K562 (cell line): ENCODE measurements around the gene UHRF1. TPM values are rescaled to one million over a fixed set of nuclear protein-coding genes. Genes with fewer than 3 reads are reported as not detected.

ENCODE experiments used
- ATAC-seq: fragments of 200-7000 bp; cut with Tn5 transposase; 3 replicates; pipeline ENCODE4 v1.9.1; 2020; ENCODE audit warnings: moderate library complexity
- BruUV-seq: library from RNA; stranded (reverse); fragments of 400-500 nt; replicated peaks from 2 replicates; lab custom pipeline; 2021; lab: Mats Ljungman, UMichigan
- CTCF ChIA-PET: fragments of 300-600 bp; formaldehyde crosslinking; extraction: SDS; loops from one replicate; lab custom pipeline; 2021; ENCODE audit warnings: low intra/inter-chr PET ratio; lab: Yijun Ruan, JAX
- POLR2A ChIA-PET: fragments of 300-600, 350-650 bp; sonication (Branson Sonifier 250); formaldehyde crosslinking; extraction: SDS; loops from one replicate; lab custom pipeline; 2021; ENCODE audit warnings: antibody characterized with exemption, inconsistent platforms; lab: Yijun Ruan, JAX
- DNase-seq, 4 experiments: peaks; one replicate each; pipeline versions ENCODE4 v3.0.0 to v3.0.0-alpha.2; 2011 to 2018; ENCODE audit warnings: low spot score in 3 of 4, mixed read lengths in 3 of 4; ENCODE audit errors: extremely low read depth in 1 of 4
- FAIRE-seq: peaks from 2 replicates; lab custom pipeline; 2011; peaks lifted over from hg19 to GRCh38; lab: Jason Lieb, UNC
- H2AFZ ChIP-seq: 2 replicates; pipeline ENCODE4 v1.6.0; 2011; ENCODE audit warnings: low read depth, low read length, control low read depth, inconsistent platforms
- H3K27ac ChIP-seq: fragments of 200-600 bp; 3 replicates; pipeline ENCODE4 v1.8.0; 2011; ENCODE audit warnings: low read depth, mild to moderate bottlenecking, control low read depth, inconsistent platforms, low read length, moderate library complexity, mixed read lengths; ENCODE audit errors: extremely low read depth
- H3K27me3 ChIP-seq, 2 experiments: fragments of 300-600 bp in 1 of 2; 2 replicates in 1 of 2; 3 replicates in 1 of 2; pipeline versions ENCODE4 v1.6.0 to v1.8.0; 2011; ENCODE audit warnings: inconsistent platforms in 2 of 2, low read length in 2 of 2, mild to moderate bottlenecking in 1 of 2, mixed read lengths in 1 of 2, moderate library complexity in 1 of 2; ENCODE audit not compliant: control insufficient read depth in 2 of 2, insufficient read depth in 2 of 2
- H3K36me3 ChIP-seq: fragments of 300-600 bp; 3 replicates; pipeline ENCODE4 v1.8.0; 2011; ENCODE audit warnings: mild to moderate bottlenecking, low read length, inconsistent platforms; ENCODE audit not compliant: control insufficient read depth, insufficient read depth
- H3K4me1 ChIP-seq, 2 experiments: fragments of 200-600 bp in 1 of 2; replicated peaks in 1 of 2; 2 replicates in 1 of 2; 3 replicates in 1 of 2; pipeline versions ENCODE4 v1.5.1 to v1.8.0; 2011; ENCODE audit warnings: inconsistent platforms in 2 of 2, low read length in 2 of 2, mild to moderate bottlenecking in 1 of 2, mixed read lengths in 1 of 2, moderate library complexity in 1 of 2; ENCODE audit not compliant: control insufficient read depth in 2 of 2, insufficient read depth in 2 of 2
- H3K4me2 ChIP-seq: 2 replicates; pipeline ENCODE4 v1.6.1; 2011; ENCODE audit warnings: low read length, control low read depth, inconsistent platforms, mixed read lengths; ENCODE audit not compliant: insufficient read depth
- H3K4me3 ChIP-seq: fragments of 200-600 bp; sonication (generic), shearing (Covaris generic); 2 replicates; pipeline ENCODE4 v1.5.1; 2016; ENCODE audit warnings: control low read depth, inconsistent platforms
- H3K79me2 ChIP-seq: fragments of 200-600 bp; 3 replicates; pipeline ENCODE4 v1.8.0; 2011; ENCODE audit warnings: low read length, inconsistent platforms; ENCODE audit not compliant: control insufficient read depth, insufficient read depth
- H3K9ac ChIP-seq, 2 experiments: 2 replicates each; pipeline versions ENCODE4 v1.6.0 to v1.6.1; 2011; ENCODE audit warnings: low read depth in 2 of 2, low read length in 2 of 2, control low read depth in 1 of 2, inconsistent platforms in 1 of 2, mild to moderate bottlenecking in 1 of 2, mixed read lengths in 1 of 2; ENCODE audit not compliant: insufficient read depth in 1 of 2
- H3K9me1 ChIP-seq: one replicate; pipeline ENCODE4 v1.6.0; 2011; ENCODE audit warnings: inconsistent platforms, mild to moderate bottlenecking, low read length, moderate library complexity; ENCODE audit not compliant: control insufficient read depth, insufficient read depth
- H3K9me3 ChIP-seq: replicated peaks from 2 replicates; pipeline ENCODE4 v1.5.1; 2011; ENCODE audit warnings: low read depth, low read length, inconsistent platforms; ENCODE audit not compliant: control insufficient read depth, insufficient read depth
- H4K20me1 ChIP-seq: replicated peaks from 2 replicates; pipeline ENCODE4 v1.6.1; 2011; ENCODE audit warnings: low read length, inconsistent platforms, mixed read lengths; ENCODE audit not compliant: control insufficient read depth, insufficient read depth
- ELF1 ChIP-seq: fragments of 200-800 bp; sonication (Bioruptor generic); IDR thresholded peaks from 2 replicates; pipeline ENCODE4 v1.6.1; 2016; ENCODE audit warnings: missing genetic modification characterization, missing compliant biosample characterization
- FOXJ2 ChIP-seq: fragments of 200-800 bp; sonication (Bioruptor generic); IDR thresholded peaks from 2 replicates; pipeline ENCODE4 v1.6.1; 2016; ENCODE audit warnings: missing genetic modification characterization, missing compliant biosample characterization
- HMG20B ChIP-seq: fragments of 250-450 bp; sonication (Bioruptor Pico); IDR thresholded peaks from 2 replicates; pipeline ENCODE4 v1.5.0; 2021; ENCODE audit warnings: mild to moderate bottlenecking
- MAFK ChIP-seq: IDR thresholded peaks from 2 replicates; pipeline ENCODE4 v1.6.1; 2011; ENCODE audit warnings: low read length, improper control_type of control experiment
- POLR2AphosphoS5 ChIP-seq: IDR thresholded peaks from 2 replicates; pipeline ENCODE4 v1.6.1; 2011; ENCODE audit warnings: mild to moderate bottlenecking, low read depth, low read length, moderate library complexity; ENCODE audit not compliant: control insufficient read depth, insufficient read depth
- POLR2H ChIP-seq: IDR thresholded peaks from 2 replicates; pipeline ENCODE4 v1.6.1; 2016; ENCODE audit warnings: missing genetic modification characterization, low read depth, mild to moderate bottlenecking, control low read depth, missing compliant biosample characterization, moderate library complexity
- SREBF2 ChIP-seq: sonication (generic); formaldehyde crosslinking; IDR thresholded peaks from 2 replicates; pipeline ENCODE4 v1.4.0; 2020; ENCODE audit warnings: mild to moderate bottlenecking, missing genetic modification reagents
- TCF3 ChIP-seq: sonication (generic); formaldehyde crosslinking; IDR thresholded peaks from 2 replicates; pipeline ENCODE4 v1.4.0; 2020; ENCODE audit warnings: mild to moderate bottlenecking, missing genetic modification reagents
- TGIF2 ChIP-seq: sonication (generic); formaldehyde crosslinking; IDR thresholded peaks from 2 replicates; pipeline ENCODE4 v1.8.1; 2022; ENCODE audit warnings: mild to moderate bottlenecking, missing genetic modification reagents, moderate library complexity
- ZNF253 ChIP-seq: fragments of 250-450 bp; sonication (Bioruptor Pico); conservative IDR thresholded peaks from 2 replicates; pipeline ENCODE4 v1.6.1; 2021; ENCODE audit warnings: mild to moderate bottlenecking
- ZSCAN29 ChIP-seq: fragments of 450-650 bp; IDR thresholded peaks from 2 replicates; pipeline ENCODE4 v1.6.1; 2017
- whole genome bisulfite sequencing: fragments of 100-300 bp; shearing (Covaris generic); methylation state at CpG from one replicate; pipeline ENCODE4 v1.1.6; 2016; ENCODE audit warnings: low coverage, mixed read lengths; ENCODE audit not compliant: insufficient coverage; ENCODE audit errors: missing lambda C conversion rate; 5-methylcytosine and 5-hydroxymethylcytosine counted together
- in situ Hi-C: fragments of 300-500 bp; cut with MboI; formaldehyde crosslinking; loops from 4 replicates; pipeline ENCODE4 v1.15.0; 2018; ENCODE audit warnings: inconsistent platforms, mixed read lengths
- intact Hi-C: fragments of 100-400 bp; cut with micrococcal nuclease; formaldehyde crosslinking; loops from 2 replicates; pipeline ENCODE4 v1.14.2; 2022
- polyA plus RNA-seq, 8 experiments: library from polyadenylated mRNA; depleted of rRNA in 4 of 8; stranded (reverse) in 5 of 8; unstranded in 3 of 8; fragments of >200 nt; fragmentation: Nextera tagmentation in 2 of 8; fragmentation: Illumina TruSeq in 1 of 8; extraction: Ambion mirVana in 2 of 8; extraction: Trizol in 1 of 8; gene quantifications; 2 replicates each; pipeline versions ENCODE4 v1.2.1 to v1.2.3, GENCODE V29; 2011 to 2014; ENCODE audit warnings: inconsistent platforms in 1 of 8, missing spikeins in 1 of 8
- total RNA-seq, 7 experiments: library from RNA; depleted of rRNA in 6 of 7; stranded (reverse); fragments of >200 nt in 6 of 7; fragmentation: Illumina TruSeq in 2 of 7; extraction: Trizol in 2 of 7; gene quantifications; 2 replicates each; pipeline versions ENCODE4 v1.2.1 to v1.2.3, GENCODE V29; 2011 to 2021; ENCODE audit warnings: low replicate concordance in 1 of 7
- TF ChIP-seq, protein P1 (sequence below): fragments of 450-650 bp; IDR thresholded peaks from 2 replicates; pipeline ENCODE4 v1.6.1; 2017; ENCODE audit warnings: antibody characterized with exemption, mild to moderate bottlenecking
- TF ChIP-seq, protein P2 (sequence below): fragments of 450-650 bp; IDR thresholded peaks from 2 replicates; pipeline ENCODE4 v1.6.1; 2016
- TF ChIP-seq, protein P3 (sequence below): fragments of 450-650 bp; conservative IDR thresholded peaks from 2 replicates; pipeline ENCODE4 v1.6.1; 2016; ENCODE audit warnings: missing genetic modification characterization, low read depth, mild to moderate bottlenecking, missing compliant biosample characterization, moderate library complexity
- TF ChIP-seq, protein P4 (sequence below): sonication (generic); formaldehyde crosslinking; IDR thresholded peaks from 2 replicates; pipeline ENCODE4 v1.8.0; 2023; ENCODE audit warnings: mild to moderate bottlenecking, missing genetic modification reagents

Gene UHRF1
- total and polyA plus RNA-seq, 9 of the 15 experiments (the other 6 are each of a cell fraction or from before 2014, with no cell fraction given), result 6.0 to 101 (median 30.9) TPM

DNA sequence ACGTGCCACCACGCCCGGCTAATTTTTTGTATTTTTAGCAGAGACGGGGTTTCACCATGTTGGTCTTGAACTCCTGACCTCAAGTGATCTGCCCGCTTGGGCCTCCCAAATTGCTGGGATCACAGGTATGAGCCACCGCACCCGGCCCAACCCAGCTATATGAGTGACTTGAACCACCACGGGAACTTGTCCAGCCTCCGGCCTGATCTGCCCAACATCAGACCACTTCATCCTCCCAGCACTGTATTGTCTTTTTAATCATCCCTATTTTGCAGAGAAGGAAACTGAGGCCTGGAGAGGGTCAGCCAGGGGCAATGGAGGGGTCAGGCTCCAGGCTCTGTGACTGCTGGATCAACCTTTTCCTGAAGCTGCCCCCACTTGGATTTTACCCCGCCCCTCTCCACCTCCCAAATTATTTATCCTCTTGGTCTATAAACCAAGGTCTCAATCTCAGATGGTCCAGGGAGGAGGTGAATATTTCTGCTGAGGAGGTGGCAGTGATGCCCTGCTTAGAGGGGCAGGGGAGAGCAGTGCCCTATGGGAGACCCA is 40.9 kb upstream of the UHRF1 start:
- peak overlapping the region; percentile 88; the same call in 1 of the 2 replicates for H2AFZ ChIP-seq
- no peak for ATAC-seq
- no peak for TF ChIP-seq ELF1
- TF ChIP-seq POLR2H, result no peak
- no peak for TF ChIP-seq FOXJ2 (tag)
- TF ChIP-seq SREBF2 (CRISPR knock-in tag), result no peak
- TF ChIP-seq, protein P1, sequence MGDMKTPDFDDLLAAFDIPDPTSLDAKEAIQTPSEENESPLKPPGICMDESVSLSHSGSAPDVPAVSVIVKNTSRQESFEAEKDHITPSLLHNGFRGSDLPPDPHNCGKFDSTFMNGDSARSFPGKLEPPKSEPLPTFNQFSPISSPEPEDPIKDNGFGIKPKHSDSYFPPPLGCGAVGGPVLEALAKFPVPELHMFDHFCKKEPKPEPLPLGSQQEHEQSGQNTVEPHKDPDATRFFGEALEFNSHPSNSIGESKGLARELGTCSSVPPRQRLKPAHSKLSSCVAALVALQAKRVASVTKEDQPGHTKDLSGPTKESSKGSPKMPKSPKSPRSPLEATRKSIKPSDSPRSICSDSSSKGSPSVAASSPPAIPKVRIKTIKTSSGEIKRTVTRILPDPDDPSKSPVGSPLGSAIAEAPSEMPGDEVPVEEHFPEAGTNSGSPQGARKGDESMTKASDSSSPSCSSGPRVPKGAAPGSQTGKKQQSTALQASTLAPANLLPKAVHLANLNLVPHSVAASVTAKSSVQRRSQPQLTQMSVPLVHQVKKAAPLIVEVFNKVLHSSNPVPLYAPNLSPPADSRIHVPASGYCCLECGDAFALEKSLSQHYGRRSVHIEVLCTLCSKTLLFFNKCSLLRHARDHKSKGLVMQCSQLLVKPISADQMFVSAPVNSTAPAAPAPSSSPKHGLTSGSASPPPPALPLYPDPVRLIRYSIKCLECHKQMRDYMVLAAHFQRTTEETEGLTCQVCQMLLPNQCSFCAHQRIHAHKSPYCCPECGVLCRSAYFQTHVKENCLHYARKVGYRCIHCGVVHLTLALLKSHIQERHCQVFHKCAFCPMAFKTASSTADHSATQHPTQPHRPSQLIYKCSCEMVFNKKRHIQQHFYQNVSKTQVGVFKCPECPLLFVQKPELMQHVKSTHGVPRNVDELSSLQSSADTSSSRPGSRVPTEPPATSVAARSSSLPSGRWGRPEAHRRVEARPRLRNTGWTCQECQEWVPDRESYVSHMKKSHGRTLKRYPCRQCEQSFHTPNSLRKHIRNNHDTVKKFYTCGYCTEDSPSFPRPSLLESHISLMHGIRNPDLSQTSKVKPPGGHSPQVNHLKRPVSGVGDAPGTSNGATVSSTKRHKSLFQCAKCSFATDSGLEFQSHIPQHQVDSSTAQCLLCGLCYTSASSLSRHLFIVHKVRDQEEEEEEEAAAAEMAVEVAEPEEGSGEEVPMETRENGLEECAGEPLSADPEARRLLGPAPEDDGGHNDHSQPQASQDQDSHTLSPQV, result no peak
- no peak for TF ChIP-seq TGIF2 (CRISPR knock-in tag)
- TF ChIP-seq, protein P2, sequence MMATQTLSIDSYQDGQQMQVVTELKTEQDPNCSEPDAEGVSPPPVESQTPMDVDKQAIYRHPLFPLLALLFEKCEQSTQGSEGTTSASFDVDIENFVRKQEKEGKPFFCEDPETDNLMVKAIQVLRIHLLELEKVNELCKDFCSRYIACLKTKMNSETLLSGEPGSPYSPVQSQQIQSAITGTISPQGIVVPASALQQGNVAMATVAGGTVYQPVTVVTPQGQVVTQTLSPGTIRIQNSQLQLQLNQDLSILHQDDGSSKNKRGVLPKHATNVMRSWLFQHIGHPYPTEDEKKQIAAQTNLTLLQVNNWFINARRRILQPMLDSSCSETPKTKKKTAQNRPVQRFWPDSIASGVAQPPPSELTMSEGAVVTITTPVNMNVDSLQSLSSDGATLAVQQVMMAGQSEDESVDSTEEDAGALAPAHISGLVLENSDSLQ, result no peak
- TF ChIP-seq, protein P3, sequence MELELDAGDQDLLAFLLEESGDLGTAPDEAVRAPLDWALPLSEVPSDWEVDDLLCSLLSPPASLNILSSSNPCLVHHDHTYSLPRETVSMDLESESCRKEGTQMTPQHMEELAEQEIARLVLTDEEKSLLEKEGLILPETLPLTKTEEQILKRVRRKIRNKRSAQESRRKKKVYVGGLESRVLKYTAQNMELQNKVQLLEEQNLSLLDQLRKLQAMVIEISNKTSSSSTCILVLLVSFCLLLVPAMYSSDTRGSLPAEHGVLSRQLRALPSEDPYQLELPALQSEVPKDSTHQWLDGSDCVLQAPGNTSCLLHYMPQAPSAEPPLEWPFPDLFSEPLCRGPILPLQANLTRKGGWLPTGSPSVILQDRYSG (tag), result no peak
- TF ChIP-seq, protein P4, sequence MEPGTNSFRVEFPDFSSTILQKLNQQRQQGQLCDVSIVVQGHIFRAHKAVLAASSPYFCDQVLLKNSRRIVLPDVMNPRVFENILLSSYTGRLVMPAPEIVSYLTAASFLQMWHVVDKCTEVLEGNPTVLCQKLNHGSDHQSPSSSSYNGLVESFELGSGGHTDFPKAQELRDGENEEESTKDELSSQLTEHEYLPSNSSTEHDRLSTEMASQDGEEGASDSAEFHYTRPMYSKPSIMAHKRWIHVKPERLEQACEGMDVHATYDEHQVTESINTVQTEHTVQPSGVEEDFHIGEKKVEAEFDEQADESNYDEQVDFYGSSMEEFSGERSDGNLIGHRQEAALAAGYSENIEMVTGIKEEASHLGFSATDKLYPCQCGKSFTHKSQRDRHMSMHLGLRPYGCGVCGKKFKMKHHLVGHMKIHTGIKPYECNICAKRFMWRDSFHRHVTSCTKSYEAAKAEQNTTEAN, result no peak
- TF ChIP-seq ZSCAN29, result no peak
- no peak for TF ChIP-seq ZNF253 (CRISPR knock-in tag)
- TF ChIP-seq MAFK, result no peak
- TF ChIP-seq POLR2AphosphoS5, result no peak
- TF ChIP-seq HMG20B (CRISPR knock-in tag), result no peak
- no peak for TF ChIP-seq TCF3 (CRISPR knock-in tag)

More for the DNA sequence above, 40.9 kb upstream of the UHRF1 start:
- Histone ChIP-seq H3K4me1 (peaks cover 16 to 35% of the 10 kb centered on the region in 2 experiments), H3K79me2 (peaks cover 21% of the 10 kb centered on the region), H3K36me3 (0 out of 3 replicates have a peak, but pooled peaks cover 2% of the 10 kb centered on the region), H3K9me1 (no peaks in the 10 kb centered on the region), H3K4me2 (peak overlapping the region; percentile 85; the same call in 1 of the 2 replicates), H3K27ac (peak overlapping the region; percentile 80), H3K9ac (peak overlapping the region; percentile 67 to 96), H4K20me1 (0 out of 2 replicates have a peak, but pooled peaks cover 5% of the 10 kb centered on the region), H3K9me3 (no peaks in the 10 kb centered on the region), H3K27me3 (no peaks in the 10 kb centered on the region), H3K4me3 (no peak overlapping the region)
- FAIRE-seq (no peak), DNase-seq (peak in 2 of 4 experiments; percentile 2 to 5)
- 45% methylated on average over 10 of the region's 10 CpGs for WGBS
- intact Hi-C loops, result loop anchor here (5.0 kb wide), 1 partner anchor 51 kb away; no protein-coding TSS in a partner anchor
- in situ Hi-C loops, result no loop called here
- ChIA-PET CTCF (no interaction called here), POLR2A (interaction anchor here (0.6 to 2.1 kb wide), 6 partner anchors 14 to 153 kb away, joined by 3 to 6 read pairs (median 4); partner anchors contain the start of gene KDM4B)
- TSS peak; percentile 63 for BruUV-seq
